ENCODE data around the gene KLHL33.

Gene KLHL33

GRCh38 chr14:20376071-20376588 is 59.8 kb downstream of the KLHL33 start:
- DNase-seq (ENCODE audit: low spot score) = no peak

Measured in kidney tubule cell (primary cell).